Measurements from ENCODE around the gene LGI4. TPM values are rescaled to one million over a fixed set of nuclear protein-coding genes. Genes with fewer than 3 reads are reported as not detected.
A peak's percentile ranks its signal among the peaks of the same experiment; 100 is the strongest.
"Not testable (repeated sequence)": the region's sequence is repeated elsewhere in the genome, so short reads cannot be mapped to it uniquely, and the experiment has no call there.

LGI4 gene
- total and polyA plus RNA-seq, 7 donors: 4.2 to 47.1 (median 31.6) TPM

- Histone ChIP-seq H3K4me3 (peak overlapping the region; percentile 33 to 56 (median 48)), H3K27ac (peak overlapping the region; percentile 42 to 77 (median 66)), H3K9me3 (no peaks in the 10 kb centered on the region), H3K36me3 (peaks cover 0 to 6% (median 0%) of the 10 kb centered on the region in 4 donors), H3K4me1 (peaks cover 0 to 25% (median 16%) of the 10 kb centered on the region in 4 donors), H3K27me3 (peaks cover 16 to 73% (median 37%) of the 10 kb centered on the region in 3 donors)
- peak in 2 of 4 experiments; percentile 16 to 35 for TF ChIP-seq CTCF (IDR thresholded peaks at IDR 0.05)
- no peak for TF ChIP-seq EP300 (IDR thresholded peaks at IDR 0.05)
- 1 to 3% methylated on average over 36 of the region's 36 CpGs for WGBS, 2 donors
- peak; percentile 71 for DNase-seq
- intact Hi-C loops (cut with DNase I): no loop called here
Measured at GRCh38 chr19:35153701-35154524, 19.1 kb upstream of the LGI4 start.

- WGBS, 2 donors: 42 to 69% methylated on average over 10 of the region's 10 CpGs
- H3K9me3 ChIP-seq; DNase-seq; H3K4me3 ChIP-seq; intact Hi-C loops (cut with DNase I); H3K27ac ChIP-seq; H3K36me3 ChIP-seq: not testable (repeated sequence)
- peaks cover 16 to 77% (median 37%) of the 10 kb centered on the region in 3 donors for H3K27me3 ChIP-seq
- peaks cover 0 to 25% (median 16%) of the 10 kb centered on the region in 4 donors for H3K4me1 ChIP-seq
Measured at GRCh38 chr19:35153129-35153522, 18.3 kb upstream of the LGI4 start.

- DNase-seq: no peak
- intact Hi-C loops (cut with DNase I): no loop called here
- H3K27me3 ChIP-seq: peaks cover 10 to 67% (median 32%) of the 10 kb centered on the region in 3 donors
- H3K4me1 ChIP-seq: peaks cover 0 to 25% (median 16%) of the 10 kb centered on the region in 4 donors
- WGBS, 2 donors: 88 to 92% methylated on average over 20 of the region's 20 CpGs
- TF ChIP-seq CTCF (IDR thresholded peaks at IDR 0.05) (no peak), POLR2AphosphoS5 (IDR thresholded peaks at IDR 0.05) (no peak), EP300 (IDR thresholded peaks at IDR 0.05) (no peak), POLR2A (IDR thresholded peaks at IDR 0.05) (no peak)
- no peak overlapping the region for H3K27ac ChIP-seq
- no peak overlapping the region for H3K4me3 ChIP-seq
- H3K9me3 ChIP-seq: no peaks in the 10 kb centered on the region
- no peaks in the 10 kb centered on the region for H3K36me3 ChIP-seq
Measured at GRCh38 chr19:35151273-35152065, 16.6 kb upstream of the LGI4 start.

- intact Hi-C loops (cut with DNase I): no loop called here
Measured at GRCh38 chr19:35150445-35150844, 15.6 kb upstream of the LGI4 start.

More at GRCh38 chr19:35150445-35150844, 15.6 kb upstream of the LGI4 start:
- H3K4me1 ChIP-seq: peaks cover 0 to 25% (median 16%) of the 10 kb centered on the region in 4 donors
- H3K36me3 ChIP-seq: no peaks in the 10 kb centered on the region
- no peak for DNase-seq
- H3K9me3 ChIP-seq: no peaks in the 10 kb centered on the region
- WGBS, 2 donors: 72 to 82% methylated on average over 2 of the region's 2 CpGs
- H3K27me3 ChIP-seq: peaks cover 10 to 60% (median 29%) of the 10 kb centered on the region in 3 donors
- H3K27ac ChIP-seq: no peak overlapping the region
- TF ChIP-seq POLR2A (IDR thresholded peaks at IDR 0.05) (no peak), EP300 (IDR thresholded peaks at IDR 0.05) (no peak), CTCF (IDR thresholded peaks at IDR 0.05) (no peak), POLR2AphosphoS5 (IDR thresholded peaks at IDR 0.05) (no peak)
- H3K4me3 ChIP-seq: no peak overlapping the region

Measured in sigmoid colon (tissue), 7 donors.